ENCODE data around the gene SPNS3. TPM values are rescaled to one million over a fixed set of nuclear protein-coding genes. Genes with fewer than 3 reads are reported as not detected.

SPNS3 gene
- total and polyA plus RNA-seq, 10 of the 15 experiments (the other 5 are each of a cell fraction or from before 2014, with no cell fraction given): 0.16 to 2.6 (median 0.97) TPM

- TF ChIP-seq POLR2AphosphoS5 (IDR thresholded peaks at IDR 0.05; ENCODE audit: low read length): no peak
These were observed 38.6 kb upstream of the SPNS3 start (continued) for GRCh38 chr17:4395111-4395478.

DNA sequence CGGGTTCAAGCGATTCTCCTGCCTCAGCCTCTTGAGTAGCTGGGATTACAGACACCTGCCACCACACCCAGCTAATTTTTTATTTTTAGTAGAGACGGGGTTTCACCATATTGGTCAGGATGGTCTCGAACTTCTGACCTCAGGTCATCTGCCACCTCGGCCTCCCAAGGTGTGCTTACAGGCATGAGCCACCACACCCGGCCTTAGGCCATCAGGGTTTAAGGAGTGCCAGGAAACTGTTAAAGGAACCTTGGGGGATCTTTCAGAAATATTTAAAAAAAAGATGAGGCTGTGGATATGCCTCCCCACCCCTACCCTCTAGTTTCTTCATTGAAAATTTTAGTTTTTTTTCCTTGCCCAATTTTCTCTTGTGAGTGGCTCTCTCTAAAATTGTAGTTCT lies 35.9 kb upstream of the SPNS3 start:
- BruUV-seq (replicated peaks): no TSS peak
- no peak for FAIRE-seq
- no peaks in the 10 kb centered on the region for H3K27me3 ChIP-seq (replicated peaks in 1 of 2; ENCODE audit: control insufficient read depth in 2 of 2, insufficient read depth in 2 of 2, low read length in 1 of 2)
- no peak overlapping the region for H3K4me2 ChIP-seq (ENCODE audit: control insufficient read depth, insufficient read depth)
- intact Hi-C loops (cut with micrococcal nuclease; ENCODE audit: unreplicated experiment): loop anchor here (2.0 to 5.0 kb wide), 3 partner anchors 31 to 96 kb away; partner anchors contain the start of gene UBE2G1
- H3K79me2 ChIP-seq (ENCODE audit: control insufficient read depth, insufficient read depth, low read length): no peaks in the 10 kb centered on the region
- H4K20me1 ChIP-seq (ENCODE audit: control insufficient read depth, insufficient read depth): no peaks in the 10 kb centered on the region
- H3K9ac ChIP-seq (ENCODE audit: control insufficient read depth, insufficient read depth, low read length): no peak overlapping the region
- DNase-seq (ENCODE audit: low read depth, low spot score): no peak
- RAD21 ChIA-PET (ENCODE audit: unreplicated experiment): interaction anchor here (1.6 to 6.5 kb wide), 2 partner anchors 22 to 104 kb away, joined by 4 to 61 read pairs; no protein-coding TSS in a partner anchor
- H3K9me3 ChIP-seq (replicated peaks; ENCODE audit: control insufficient read depth, insufficient read depth, low read length): no peaks in the 10 kb centered on the region
- no peak for ATAC-seq
- POLR2A ChIA-PET: interaction anchor here (1.6 kb wide), 2 partner anchors 22 to 28 kb away, joined by 3 to 7 read pairs; no protein-coding TSS in a partner anchor
- SMC1A ChIA-PET (ENCODE audit: uncharacterized antibody, unreplicated experiment): interaction anchor here (4.1 to 6.7 kb wide), 2 partner anchors 20 to 182 kb away, joined by 15 to 40 read pairs; no protein-coding TSS in a partner anchor
- H3K36me3 ChIP-seq (ENCODE audit: control insufficient read depth in 2 of 2, insufficient read depth in 2 of 2, low read length in 1 of 2): no peaks in the 10 kb centered on the region
- peaks cover 39% of the 10 kb centered on the region for H3K4me1 ChIP-seq (ENCODE audit: control insufficient read depth, insufficient read depth, low read length)
- WGBS (ENCODE audit: insufficient coverage, insufficient replicate concordance, low lambda C conversion rate, missing lambda C conversion rate): 5% methylated on average over 6 of the region's 6 CpGs
- H3K4me3 ChIP-seq: no peak overlapping the region
- CTCF ChIA-PET: interaction anchor here (1.1 to 5.9 kb wide), 2 partner anchors 25 to 182 kb away, joined by 3 to 25 read pairs; no protein-coding TSS in a partner anchor
- no peak overlapping the region for H2AFZ ChIP-seq (ENCODE audit: control insufficient read depth, low read depth, low read length)
- in situ Hi-C loops (cut with MboI): no loop called here
- peak overlapping the region; percentile 98 for H3K27ac ChIP-seq (ENCODE audit: control insufficient read depth, insufficient read depth)
- TF ChIP-seq SPI1 (IDR thresholded peaks at IDR 0.05; ENCODE audit: borderline replicate concordance, insufficient read depth, low read depth, low read length) (no peak), ZSCAN29 (IDR thresholded peaks at IDR 0.05) (no peak), TBL1XR1 (IDR thresholded peaks at IDR 0.05; ENCODE audit: low read depth, low read length) (no peak), NBN (IDR thresholded peaks at IDR 0.05) (no peak), ZNF687 (IDR thresholded peaks at IDR 0.05) (no peak), RUNX3 (IDR thresholded peaks at IDR 0.05; ENCODE audit: low read length) (0 out of 2 replicates have a peak, but pooled peaks have one; percentile 8), TARDBP (IDR thresholded peaks at IDR 0.05; ENCODE audit: borderline replicate concordance) (no peak), NKRF (conservative IDR thresholded peaks at IDR 0.05) (0 out of 2 replicates have a peak, but pooled peaks have one; percentile 18), RELA (IDR thresholded peaks at IDR 0.05; ENCODE audit: borderline replicate concordance, partially characterized antibody) (no peak), ZZZ3 (IDR thresholded peaks at IDR 0.05; ENCODE audit: control insufficient read depth, insufficient read length, low read depth) (no peak)
- TF ChIP-seq, protein P1, sequence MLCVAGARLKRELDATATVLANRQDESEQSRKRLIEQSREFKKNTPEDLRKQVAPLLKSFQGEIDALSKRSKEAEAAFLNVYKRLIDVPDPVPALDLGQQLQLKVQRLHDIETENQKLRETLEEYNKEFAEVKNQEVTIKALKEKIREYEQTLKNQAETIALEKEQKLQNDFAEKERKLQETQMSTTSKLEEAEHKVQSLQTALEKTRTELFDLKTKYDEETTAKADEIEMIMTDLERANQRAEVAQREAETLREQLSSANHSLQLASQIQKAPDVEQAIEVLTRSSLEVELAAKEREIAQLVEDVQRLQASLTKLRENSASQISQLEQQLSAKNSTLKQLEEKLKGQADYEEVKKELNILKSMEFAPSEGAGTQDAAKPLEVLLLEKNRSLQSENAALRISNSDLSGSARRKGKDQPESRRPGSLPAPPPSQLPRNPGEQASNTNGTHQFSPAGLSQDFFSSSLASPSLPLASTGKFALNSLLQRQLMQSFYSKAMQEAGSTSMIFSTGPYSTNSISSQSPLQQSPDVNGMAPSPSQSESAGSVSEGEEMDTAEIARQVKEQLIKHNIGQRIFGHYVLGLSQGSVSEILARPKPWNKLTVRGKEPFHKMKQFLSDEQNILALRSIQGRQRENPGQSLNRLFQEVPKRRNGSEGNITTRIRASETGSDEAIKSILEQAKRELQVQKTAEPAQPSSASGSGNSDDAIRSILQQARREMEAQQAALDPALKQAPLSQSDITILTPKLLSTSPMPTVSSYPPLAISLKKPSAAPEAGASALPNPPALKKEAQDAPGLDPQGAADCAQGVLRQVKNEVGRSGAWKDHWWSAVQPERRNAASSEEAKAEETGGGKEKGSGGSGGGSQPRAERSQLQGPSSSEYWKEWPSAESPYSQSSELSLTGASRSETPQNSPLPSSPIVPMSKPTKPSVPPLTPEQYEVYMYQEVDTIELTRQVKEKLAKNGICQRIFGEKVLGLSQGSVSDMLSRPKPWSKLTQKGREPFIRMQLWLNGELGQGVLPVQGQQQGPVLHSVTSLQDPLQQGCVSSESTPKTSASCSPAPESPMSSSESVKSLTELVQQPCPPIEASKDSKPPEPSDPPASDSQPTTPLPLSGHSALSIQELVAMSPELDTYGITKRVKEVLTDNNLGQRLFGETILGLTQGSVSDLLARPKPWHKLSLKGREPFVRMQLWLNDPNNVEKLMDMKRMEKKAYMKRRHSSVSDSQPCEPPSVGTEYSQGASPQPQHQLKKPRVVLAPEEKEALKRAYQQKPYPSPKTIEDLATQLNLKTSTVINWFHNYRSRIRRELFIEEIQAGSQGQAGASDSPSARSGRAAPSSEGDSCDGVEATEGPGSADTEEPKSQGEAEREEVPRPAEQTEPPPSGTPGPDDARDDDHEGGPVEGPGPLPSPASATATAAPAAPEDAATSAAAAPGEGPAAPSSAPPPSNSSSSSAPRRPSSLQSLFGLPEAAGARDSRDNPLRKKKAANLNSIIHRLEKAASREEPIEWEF (IDR thresholded peaks at IDR 0.05; ENCODE audit: insufficient replicate concordance, low read depth, low read length): no peak
